Aorta (tissue), 5 donors: ENCODE measurements around the gene ERN1. TPM values are rescaled to one million over a fixed set of nuclear protein-coding genes. Genes with fewer than 3 reads are reported as not detected.

Source experiments
- ATAC-seq: fragments of 200-7000 bp; cut with Tn5 transposase; one replicate; pipeline ENCODE4 v1.9.1; 2022; ENCODE audit warnings: moderate library complexity; ENCODE audit not compliant: low FRiP score
- DNase-seq, 2 donors: peaks; one replicate each; pipeline ENCODE4 v3.0.0-alpha.2; 2020
- H3K27ac ChIP-seq, 2 donors: one replicate each; pipeline ENCODE4 v1.5.1; 2013; ENCODE audit warnings: low read length in 2 of 2, mild to moderate bottlenecking in 2 of 2, moderate library complexity in 2 of 2, control low read depth in 1 of 2, inconsistent platforms in 1 of 2, low read depth in 1 of 2
- H3K27me3 ChIP-seq, 2 donors: one replicate each; pipeline ENCODE4 v1.6.1; 2013; ENCODE audit warnings: control low read depth in 1 of 2, low read length in 1 of 2, mild to moderate bottlenecking in 1 of 2, moderate library complexity in 1 of 2; ENCODE audit not compliant: insufficient read depth in 2 of 2, control insufficient read depth in 1 of 2
- H3K36me3 ChIP-seq, 2 donors: one replicate each; pipeline ENCODE4 v1.6.1; 2013; ENCODE audit warnings: control low read depth in 1 of 2, low read length in 1 of 2, mild to moderate bottlenecking in 1 of 2; ENCODE audit not compliant: insufficient read depth in 2 of 2, control insufficient read depth in 1 of 2
- H3K4me1 ChIP-seq, 2 donors: one replicate each; pipeline ENCODE4 v1.6.1; 2013; ENCODE audit warnings: low read length in 2 of 2, control low read depth in 1 of 2, mild to moderate bottlenecking in 1 of 2, moderate library complexity in 1 of 2; ENCODE audit not compliant: insufficient read depth in 2 of 2, control insufficient read depth in 1 of 2
- H3K4me3 ChIP-seq, 2 donors: one replicate each; pipeline ENCODE4 v1.5.1; 2013; ENCODE audit warnings: low read length in 2 of 2, control low read depth in 1 of 2, mild to moderate bottlenecking in 1 of 2
- H3K9me3 ChIP-seq: one replicate; pipeline ENCODE4 v1.6.1; 2013; ENCODE audit warnings: mild to moderate bottlenecking, low read length; ENCODE audit not compliant: control insufficient read depth
- WGBS, 2 donors: extraction: QIAGEN DNeasy Blood & Tissue Kit; methylation state at CpG; one replicate each; pipeline ENCODE4 v1.1.7; 2013; 5-methylcytosine and 5-hydroxymethylcytosine counted together
- intact Hi-C, 2 donors: fragments of 100-400 bp; cut with DNase I; formaldehyde crosslinking; loops; one replicate each; pipeline versions ENCODE4 v1.14.2 to v1.15.0; 2022
- polyA plus RNA-seq, 2 donors: library from polyadenylated mRNA; stranded (reverse); fragments of 200-250 nt; gene quantifications; one replicate each; pipeline ENCODE4 v1.2.3, GENCODE V29; 2013
- total RNA-seq, 2 donors: library from RNA; stranded (reverse); fragmentation: NEBNext Ultra II Directional; extraction: Animal tissue kit (Norgen Biotek cat#: 25700); gene quantifications; one replicate each; pipeline ENCODE4 v1.2.1, GENCODE V29; 2021
- donor health status: healthy with polysubstance abuse.
- donor health status: Bipolar disorder and iron deficiency.
- donor health status: DM: no; HTN: no; CAD: no.
- donor health status: DM: no; HTN: no; CAD: no.
- donor health status: DM: yes; HTN: yes; CAD: no.

ERN1 gene
- total and polyA plus RNA-seq, 4 donors = 1.0 to 31.0 (median 11.5) TPM

GRCh38 chr17:64102627-64103390, 27.1 kb downstream of the ERN1 start:
- Histone ChIP-seq H3K36me3 (no peaks in the 10 kb centered on the region), H3K9me3 (no peaks in the 10 kb centered on the region), H3K27me3 (no peaks in the 10 kb centered on the region), H3K4me3 (no peak overlapping the region), H3K4me1 (peaks cover 0 to 6% of the 10 kb centered on the region in 2 donors), H3K27ac (no peak overlapping the region)
- no peak for ATAC-seq
- no peak for DNase-seq
- intact Hi-C loops = no loop called here
- 92 to 93% methylated on average over 7 of the region's 7 CpGs for WGBS, 2 donors

DNA sequence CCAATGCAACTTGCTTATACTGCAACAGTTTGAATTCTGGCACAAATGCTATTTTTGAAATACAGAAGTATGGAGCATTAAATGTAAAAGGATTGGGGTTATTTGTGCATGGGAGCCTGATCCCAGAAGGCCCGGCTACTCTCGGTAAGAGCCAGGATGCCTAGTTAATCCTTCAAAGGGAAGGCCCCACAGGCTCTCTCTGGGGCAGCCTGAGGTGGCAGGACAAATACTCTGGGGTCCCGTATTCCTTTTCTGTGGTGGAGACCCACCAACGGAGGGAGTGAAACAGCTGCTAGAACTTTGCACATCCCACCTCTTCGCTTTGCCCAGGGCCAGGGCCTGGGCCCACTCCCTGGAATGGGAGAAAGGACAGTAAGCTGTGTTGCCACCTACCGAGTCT, 30.4 kb downstream of the ERN1 start:
- DNase-seq = no peak
- no peaks in the 10 kb centered on the region for H3K4me1 ChIP-seq
- intact Hi-C loops = no loop called here
- no peaks in the 10 kb centered on the region for H3K9me3 ChIP-seq
- 89 to 94% methylated on average over 6 of the region's 6 CpGs for WGBS, 2 donors
- no peak for ATAC-seq
- H3K4me3 ChIP-seq = no peak overlapping the region
- no peaks in the 10 kb centered on the region for H3K27me3 ChIP-seq
- no peak overlapping the region for H3K27ac ChIP-seq
- H3K36me3 ChIP-seq = peaks cover 0 to 2% of the 10 kb centered on the region in 2 donors

- Histone ChIP-seq H3K4me3 (no peak overlapping the region), H3K27ac (no peak overlapping the region), H3K36me3 (peaks cover 0 to 2% of the 10 kb centered on the region in 2 donors), H3K9me3 (no peaks in the 10 kb centered on the region), H3K27me3 (no peaks in the 10 kb centered on the region), H3K4me1 (no peaks in the 10 kb centered on the region)
- intact Hi-C loops = no loop called here
- ATAC-seq (peak; percentile 79), DNase-seq (no peak)
- 25% methylated on average over 8 of the region's 8 CpGs for WGBS, 2 donors
Observed at GRCh38 chr17:64097196-64097936, 32.6 kb downstream of the ERN1 start.

GRCh38 chr17:64096037-64096436, 33.9 kb downstream of the ERN1 start:
- peaks cover 0 to 2% of the 10 kb centered on the region in 2 donors for H3K36me3 ChIP-seq
- H3K9me3 ChIP-seq = no peaks in the 10 kb centered on the region
- WGBS, 2 donors = 97 to 100% methylated on average over 3 of the region's 3 CpGs
- intact Hi-C loops = no loop called here
- no peak overlapping the region for H3K4me3 ChIP-seq
- H3K4me1 ChIP-seq = no peaks in the 10 kb centered on the region
- H3K27ac ChIP-seq = no peak overlapping the region
- no peaks in the 10 kb centered on the region for H3K27me3 ChIP-seq
- ATAC-seq (no peak), DNase-seq (no peak)

- intact Hi-C loops = no loop called here
- ATAC-seq (no peak), DNase-seq (no peak)
- Histone ChIP-seq H3K9me3 (no peaks in the 10 kb centered on the region), H3K27me3 (no peaks in the 10 kb centered on the region), H3K36me3 (peaks cover 0 to 2% of the 10 kb centered on the region in 2 donors), H3K4me3 (no peak overlapping the region), H3K4me1 (no peaks in the 10 kb centered on the region), H3K27ac (no peak overlapping the region)
- WGBS, 2 donors = 94 to 98% methylated on average over 7 of the region's 7 CpGs
Observed at GRCh38 chr17:64095144-64095882, 34.6 kb downstream of the ERN1 start.

GRCh38 chr17:64094412-64094811, 35.5 kb downstream of the ERN1 start:
- ATAC-seq (no peak), DNase-seq (no peak)
- intact Hi-C loops = no loop called here
- Histone ChIP-seq H3K27ac (no peak overlapping the region), H3K9me3 (no peaks in the 10 kb centered on the region), H3K36me3 (peaks cover 0 to 2% of the 10 kb centered on the region in 2 donors), H3K27me3 (no peaks in the 10 kb centered on the region), H3K4me3 (no peak overlapping the region), H3K4me1 (no peaks in the 10 kb centered on the region)
- 96 to 98% methylated on average over 7 of the region's 7 CpGs for WGBS, 2 donors

GRCh38 chr17:64092952-64093451, 36.9 kb downstream of the ERN1 start:
- no peak for DNase-seq

DNA sequence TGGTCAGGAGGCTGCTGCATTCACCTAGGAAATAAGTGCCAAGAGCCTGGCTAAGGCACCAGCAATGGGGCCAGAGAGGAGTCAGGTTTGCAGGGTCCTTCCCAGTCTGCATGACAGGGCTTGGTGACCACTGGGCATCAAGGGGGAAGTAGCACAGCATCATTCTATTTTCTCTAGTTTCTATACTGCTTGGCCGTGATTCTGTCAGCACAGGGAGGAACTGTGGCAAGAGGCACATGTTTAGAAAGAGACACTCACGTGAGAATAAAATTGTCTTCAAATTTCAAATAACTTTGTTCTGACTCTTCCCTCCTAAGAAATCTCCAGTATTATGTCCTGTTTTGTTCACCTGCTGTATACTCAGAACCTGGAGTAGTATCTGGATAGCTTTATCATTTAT, 37.8 kb downstream of the ERN1 start:
- no peak for ATAC-seq

More at GRCh38 chr17:64092952-64093451, 36.9 kb downstream of the ERN1 start:
- Histone ChIP-seq H3K4me3 (no peak overlapping the region), H3K9me3 (no peaks in the 10 kb centered on the region), H3K27me3 (no peaks in the 10 kb centered on the region), H3K27ac (no peak overlapping the region), H3K36me3 (peaks cover 0 to 2% of the 10 kb centered on the region in 2 donors), H3K4me1 (no peaks in the 10 kb centered on the region)
- ATAC-seq = no peak
- intact Hi-C loops = no loop called here
- whole genome bisulfite sequencing, 2 donors = 92 to 93% methylated on average over 4 of the region's 4 CpGs

More for the DNA sequence above, 37.8 kb downstream of the ERN1 start:
- Histone ChIP-seq H3K4me3 (no peak overlapping the region), H3K27me3 (no peaks in the 10 kb centered on the region), H3K9me3 (no peaks in the 10 kb centered on the region), H3K36me3 (peaks cover 0 to 2% of the 10 kb centered on the region in 2 donors), H3K4me1 (no peaks in the 10 kb centered on the region), H3K27ac (no peak overlapping the region)
- WGBS, 2 donors = 96 to 97% methylated on average over 2 of the region's 2 CpGs
- DNase-seq = no peak
- intact Hi-C loops = no loop called here
